HG02973 (cell line): ENCODE results near the gene TIMM50.

Experiments
- ATAC-seq: cut with Tn5 transposase; IDR thresholded peaks from one replicate; pipeline ENCODE4 v1.9.1; 2021; ENCODE audit warnings: moderate library complexity; ENCODE audit not compliant: unreplicated experiment

Gene TIMM50

DNA sequence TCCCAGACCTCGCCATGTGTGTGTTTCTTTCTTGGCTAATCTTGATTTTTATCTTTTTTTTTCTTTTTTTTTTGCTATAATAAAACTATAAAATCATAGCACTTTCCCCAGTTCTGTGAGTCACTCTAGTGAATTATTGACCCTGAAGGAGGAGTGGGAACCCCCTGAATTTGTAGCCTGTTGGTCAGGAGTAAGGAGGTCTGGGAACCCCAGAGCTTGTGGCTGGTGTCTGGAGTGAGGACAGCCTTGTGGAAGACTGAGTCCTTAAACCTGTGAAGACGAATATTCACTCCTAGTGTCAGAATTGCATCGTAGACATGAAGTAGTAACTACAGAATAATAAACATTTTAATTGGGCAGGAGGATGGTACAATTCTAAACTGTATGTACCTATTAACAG lies 44.6 kb downstream of the TIMM50 start:
- no peak for ATAC-seq

DNA sequence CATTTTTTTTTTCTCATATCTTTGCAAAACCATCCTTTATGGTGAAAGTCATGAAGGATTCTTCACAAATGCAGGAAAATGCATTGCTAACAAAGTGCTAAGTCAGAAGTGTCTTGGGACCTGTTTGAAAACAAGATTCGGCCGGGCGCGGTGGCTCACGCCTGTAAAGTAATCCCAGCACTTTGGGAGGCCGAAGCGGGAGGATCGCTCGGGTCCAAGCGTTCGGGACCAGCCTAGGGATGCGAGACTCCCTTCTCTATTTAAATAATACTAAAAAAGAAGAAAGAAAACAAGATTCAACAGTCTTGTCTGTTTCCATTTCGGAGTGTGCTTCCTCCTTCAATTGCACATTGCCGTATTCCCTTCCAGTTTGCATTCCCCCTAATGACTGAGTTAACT lies 51.2 kb downstream of the TIMM50 start:
- ATAC-seq: no peak

DNA sequence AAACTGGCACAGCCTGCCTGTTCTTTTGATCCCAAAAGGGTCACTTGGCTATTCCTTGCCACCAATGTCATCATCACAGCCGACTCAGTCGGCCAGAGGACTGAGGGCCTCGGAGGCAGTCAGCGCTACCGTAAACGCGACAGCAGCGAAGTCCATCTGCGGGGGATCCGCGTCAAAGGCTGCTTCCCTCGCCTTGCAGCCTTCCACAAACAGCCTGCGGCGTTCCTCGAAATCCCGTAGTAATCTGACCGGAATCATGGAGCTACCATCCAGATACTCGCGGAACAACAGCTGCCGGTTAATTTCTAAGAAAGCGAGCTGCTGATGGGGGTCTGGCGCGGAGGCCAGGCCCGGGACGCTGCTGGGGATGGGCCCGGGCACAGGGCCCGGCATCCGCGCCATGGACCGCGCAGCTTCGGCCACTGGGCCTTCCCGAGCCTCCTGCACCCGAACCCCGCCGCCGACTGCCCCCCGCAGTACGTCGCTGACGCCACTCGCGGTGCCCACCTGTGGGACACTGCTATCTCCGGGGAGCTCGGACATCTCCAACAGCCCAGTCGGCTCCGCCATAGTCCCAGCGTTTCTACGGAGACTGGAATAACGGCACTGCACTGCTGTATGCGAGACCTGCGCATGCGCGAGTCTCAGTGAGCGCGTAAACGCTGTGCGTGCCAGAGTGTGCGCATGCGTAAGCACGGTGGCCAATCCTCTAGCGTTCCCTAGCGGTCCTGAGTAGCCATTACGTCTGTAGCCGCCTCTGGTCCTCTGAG lies 51.8 kb downstream of the TIMM50 start, which contains the start of gene EID2B:
Gene EID2B, minus strand, starts transcription at position 620 of the 770 bp plus-strand sequence. Its CDS starts 50 bp downstream, at position 570.
- peak; percentile 79 for ATAC-seq

DNA sequence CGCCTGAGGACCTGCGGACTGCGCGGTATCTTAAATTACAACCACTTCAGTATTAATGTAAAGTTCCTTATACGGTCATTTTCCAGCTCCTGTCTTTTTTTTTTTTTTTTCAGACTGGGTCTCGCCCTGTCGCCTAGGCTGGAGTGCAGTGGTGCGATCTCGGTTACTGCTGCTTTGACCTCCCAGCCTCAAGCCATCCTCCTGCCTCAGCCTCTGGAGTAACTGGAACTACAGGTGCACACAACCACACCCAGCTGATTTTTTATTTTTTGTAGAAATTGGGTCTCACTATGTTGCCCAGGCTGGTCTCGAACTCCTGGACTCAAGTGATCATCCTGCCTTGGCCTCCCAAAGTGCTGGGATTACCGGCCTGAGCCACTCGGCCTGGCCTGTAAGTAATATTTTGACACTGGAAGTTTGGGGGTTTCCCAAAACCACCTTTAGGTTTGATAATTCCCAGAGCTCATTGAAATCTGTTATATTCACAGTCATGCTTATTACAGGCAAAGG lies 52.4 kb downstream of the TIMM50 start:
- ATAC-seq: peak; percentile 14

DNA sequence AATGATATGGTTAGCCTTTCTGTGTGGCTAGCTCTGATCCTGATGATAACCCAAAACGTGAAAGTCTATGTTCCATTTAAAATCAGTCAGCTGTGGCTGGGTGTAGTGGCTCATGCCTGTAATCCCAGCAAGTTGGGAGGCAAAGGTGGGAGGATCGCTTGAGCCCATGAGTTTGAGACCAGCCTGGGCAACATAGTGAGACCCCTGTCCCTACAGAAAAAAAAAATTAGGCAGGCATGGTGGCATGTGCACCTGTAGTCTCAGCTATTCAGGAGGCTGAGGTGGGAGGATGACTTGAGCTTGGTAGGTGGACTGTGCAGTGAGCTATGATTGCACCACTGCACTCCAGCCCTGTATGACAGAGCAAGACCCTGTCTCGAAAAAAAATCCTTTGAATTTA lies 53.2 kb downstream of the TIMM50 start:
- ATAC-seq: no peak

DNA sequence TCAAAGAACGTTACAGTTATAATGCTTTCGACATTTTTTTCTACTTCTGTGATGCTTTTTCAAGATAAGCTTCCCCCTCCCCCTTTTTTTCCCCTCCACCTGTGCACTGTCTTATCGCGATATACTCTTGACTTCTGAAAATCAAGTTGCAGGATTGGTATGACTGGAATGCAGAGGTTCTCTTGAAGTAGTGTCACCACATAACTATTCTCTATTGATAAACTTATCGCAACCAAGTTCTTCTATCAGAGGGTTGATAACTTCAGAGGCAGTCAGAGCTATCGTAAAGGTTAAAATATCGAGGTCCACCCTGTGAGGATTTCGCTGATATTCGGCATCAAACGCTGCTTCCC lies 58.5 kb downstream of the TIMM50 start:
- ATAC-seq: peak; percentile 9

DNA sequence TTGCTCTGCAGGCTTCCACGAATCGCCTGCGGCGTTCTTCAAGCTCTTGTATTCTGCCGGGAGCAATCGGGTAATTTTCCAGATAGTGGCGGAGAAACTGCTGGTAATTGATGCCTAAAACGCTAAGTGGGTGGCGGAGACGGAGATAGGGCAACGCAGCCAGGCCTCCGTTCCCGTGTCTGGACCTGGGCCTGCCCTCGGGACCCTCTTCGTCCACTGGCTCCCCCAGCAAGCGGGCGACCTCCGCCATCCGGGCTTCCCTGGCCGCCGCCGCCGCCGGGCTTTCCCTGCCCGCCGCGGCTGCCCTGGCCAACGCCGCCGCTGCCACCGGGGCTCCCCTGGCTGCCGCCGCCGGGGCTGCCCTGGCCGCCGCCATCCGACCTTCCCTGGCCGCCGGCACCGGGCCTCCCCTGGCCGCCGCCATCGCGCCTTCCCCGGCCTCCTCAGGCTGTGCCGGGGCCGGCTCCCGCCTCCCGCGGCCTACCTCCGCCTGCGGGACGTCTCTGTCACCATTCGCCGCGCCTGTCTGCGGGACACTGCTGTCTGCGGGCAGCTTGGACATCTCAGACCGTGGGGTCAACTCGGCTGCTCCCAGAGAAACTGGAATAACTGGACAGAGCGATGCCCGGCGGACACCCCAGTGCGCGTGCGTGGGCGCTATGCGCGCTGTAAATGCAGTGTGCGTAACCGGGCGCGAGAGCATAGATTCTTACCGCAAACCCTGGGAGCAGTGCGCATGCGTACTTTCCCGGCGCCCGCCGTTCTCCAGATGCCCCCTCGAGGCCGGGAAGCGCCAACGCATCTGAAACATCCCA lies 59.1 kb downstream of the TIMM50 start, which contains the start of gene EID2:
Gene EID2, minus strand, starts transcription at position 644 of the 815 bp plus-strand sequence. Its CDS starts 82 bp downstream, at position 562.
- ATAC-seq: peak; percentile 74

DNA sequence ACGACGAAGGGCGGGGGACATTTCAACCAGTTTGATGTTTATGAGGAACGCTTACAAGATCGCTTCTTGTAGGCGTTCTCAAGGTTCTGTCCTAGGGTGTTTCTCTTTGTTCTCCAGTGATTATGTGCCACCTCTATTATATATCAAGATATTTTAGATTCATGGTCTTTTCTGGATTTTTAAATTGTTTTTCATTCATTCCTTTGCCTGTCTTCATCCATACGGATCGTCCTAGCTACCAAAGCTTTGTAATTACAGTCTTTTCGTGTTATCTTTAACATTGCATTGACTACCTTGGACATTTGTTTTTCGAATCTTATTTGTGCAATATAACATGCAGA lies 59.7 kb downstream of the TIMM50 start:
- ATAC-seq: no peak
